Breast epithelium (tissue), 4 donors: ENCODE data around the gene THSD8. TPM values are rescaled to one million over a fixed set of nuclear protein-coding genes. Genes with fewer than 3 reads are reported as not detected.

Experiments
- DNase-seq, 2 donors: peaks; one replicate each; pipeline ENCODE4 v3.0.0-alpha.2; 2019; ENCODE audit warnings: low spot score in 2 of 2
- H3K27ac ChIP-seq, 2 donors: fragments of 200-600 bp; sonication (generic) in 1 of 2; one replicate each; pipeline ENCODE4 v1.5.1; 2016 to 2019; ENCODE audit warnings: mild to moderate bottlenecking in 1 of 2
- H3K27me3 ChIP-seq, 2 donors: fragments of 200-600 bp; sonication (generic) in 1 of 2; one replicate each; pipeline versions ENCODE4 v1.5.1 to v1.6.0; 2017 to 2019; ENCODE audit warnings: control low read depth in 1 of 2, mild to moderate bottlenecking in 1 of 2
- H3K36me3 ChIP-seq: fragments of 200-600 bp; one replicate; pipeline ENCODE4 v1.5.1; 2019
- H3K4me1 ChIP-seq, 2 donors: fragments of 200-600 bp; sonication (generic); one replicate each; pipeline ENCODE4 v1.5.1; 2016 to 2019; ENCODE audit warnings: control low read depth in 1 of 2
- H3K4me3 ChIP-seq, 3 donors: fragments of 200-600 bp; sonication (generic); 1 replicate in 2 of 3; 2 replicates in 1 of 3; pipeline ENCODE4 v1.5.1; 2016 to 2019; ENCODE audit warnings: mild to moderate bottlenecking in 3 of 3, moderate library complexity in 2 of 3
- H3K9me3 ChIP-seq, 2 donors: fragments of 200-600 bp; sonication (generic) in 1 of 2; one replicate each; pipeline ENCODE4 v1.5.1; 2016 to 2019; ENCODE audit warnings: control low read depth in 1 of 2
- CTCF ChIP-seq, 3 donors: fragments of 450-650 bp; IDR thresholded peaks; one replicate each; pipeline ENCODE4 v1.5.1; 2016 to 2017; ENCODE audit warnings: antibody characterized with exemption in 3 of 3, mild to moderate bottlenecking in 3 of 3, moderate library complexity in 3 of 3
- POLR2A ChIP-seq: fragments of 450-650 bp; IDR thresholded peaks from one replicate; pipeline ENCODE4 v1.6.1; 2016; ENCODE audit warnings: antibody characterized with exemption, mild to moderate bottlenecking, moderate library complexity
- POLR2AphosphoS5 ChIP-seq, 3 donors: sonication (generic); formaldehyde crosslinking; IDR thresholded peaks; one replicate each; pipeline ENCODE4 v1.6.1; 2017; ENCODE audit warnings: antibody characterized with exemption in 3 of 3
- intact Hi-C: fragments of 100-400 bp; cut with DNase I; formaldehyde crosslinking; loops from one replicate; pipeline ENCODE4 v1.15.1; 2023; ENCODE audit warnings: low total_unique reads
- total RNA-seq, 3 donors: library from RNA; depleted of rRNA; stranded (reverse); fragments of >200 nt; gene quantifications; one replicate each; pipeline ENCODE4 v1.1.0, GENCODE V29; 2016

THSD8 gene
- total RNA-seq, 3 donors from 2014 or later = not detected

- Histone ChIP-seq H3K36me3 (no peaks in the 10 kb centered on the region), H3K27ac (peak within 1 kb of the TSS; percentile 92 to 93), H3K27me3 (no peaks in the 10 kb centered on the region), H3K9me3 (no peaks in the 10 kb centered on the region), H3K4me3 (peak within 1 kb of the TSS; percentile 47 to 71 (median 58)), H3K4me1 (peaks cover 0 to 5% of the 10 kb centered on the region in 2 donors)
- intact Hi-C loops = no loop called here
- peak; percentile 98 to 99 for DNase-seq
- TF ChIP-seq POLR2A (peak; percentile 63), POLR2AphosphoS5 (IDR thresholded peaks at IDR 0.05) (peak; percentile 18 to 72 (median 43)), CTCF (IDR thresholded peaks at IDR 0.05) (no peak)
Observed at GRCh38 chr19:12774588-12775555, 27.0 kb upstream of the THSD8 start, which contains the start of gene HOOK2. Gene HOOK2 (minus strand): TSS chr19:12775552. CDS start chr19:12775449, 103 bp downstream.

- TF ChIP-seq POLR2AphosphoS5 (IDR thresholded peaks at IDR 0.05) = peak; percentile 68 to 74 (median 74)
- TF ChIP-seq POLR2A = no peak
- peak; percentile 97 to 99 (median 98) for TF ChIP-seq CTCF (IDR thresholded peaks at IDR 0.05)
- intact Hi-C loops = loop anchor here (2.0 kb wide), 1 partner anchor 13 kb away; the partner anchor contains the start of gene JUNB
- no peaks in the 10 kb centered on the region for H3K36me3 ChIP-seq
- H3K4me1 ChIP-seq = peaks cover 0 to 5% of the 10 kb centered on the region in 2 donors
- no peaks in the 10 kb centered on the region for H3K9me3 ChIP-seq
- H3K4me3 ChIP-seq = peak overlapping the region; percentile 54 to 80 (median 73)
- H3K27me3 ChIP-seq = no peaks in the 10 kb centered on the region
- DNase-seq = peak; percentile 71 to 77
- peak overlapping the region; percentile 97 to 98 for H3K27ac ChIP-seq
Observed at GRCh38 chr19:12777217-12778016, 24.5 kb upstream of the THSD8 start.

GRCh38 chr19:12778017-12778904 is 23.6 kb upstream of the THSD8 start:
- peak; percentile 85 to 86 for DNase-seq
- Histone ChIP-seq H3K4me3 (peak overlapping the region; percentile 54 to 80 (median 73)), H3K27ac (peak overlapping the region; percentile 97 to 98), H3K36me3 (no peaks in the 10 kb centered on the region), H3K27me3 (no peaks in the 10 kb centered on the region), H3K9me3 (no peaks in the 10 kb centered on the region), H3K4me1 (peaks cover 0 to 8% of the 10 kb centered on the region in 2 donors)
- intact Hi-C loops = no loop called here
- TF ChIP-seq CTCF (IDR thresholded peaks at IDR 0.05) = peak in 1 of 3 donors; percentile 11
- no peak for TF ChIP-seq POLR2A
- TF ChIP-seq POLR2AphosphoS5 (IDR thresholded peaks at IDR 0.05) = peak; percentile 58 to 73 (median 65)

- Histone ChIP-seq H3K27ac (peak overlapping the region; percentile 97 to 98), H3K4me1 (peaks cover 5 to 14% of the 10 kb centered on the region in 2 donors), H3K27me3 (no peaks in the 10 kb centered on the region), H3K9me3 (no peaks in the 10 kb centered on the region), H3K36me3 (no peaks in the 10 kb centered on the region), H3K4me3 (peak overlapping the region; percentile 54 to 80 (median 73))
- DNase-seq = no peak
- TF ChIP-seq POLR2AphosphoS5 (IDR thresholded peaks at IDR 0.05) (no peak), CTCF (IDR thresholded peaks at IDR 0.05) (no peak), POLR2A (no peak)
- intact Hi-C loops = no loop called here
Observed at GRCh38 chr19:12778905-12779161, 23.0 kb upstream of the THSD8 start.
